ENCODE data around the gene PARVB. TPM values are rescaled to one million over a fixed set of nuclear protein-coding genes. Genes with fewer than 3 reads are reported as not detected.
A peak's percentile ranks its signal among the peaks of the same experiment; 100 is the strongest.

Gene PARVB
- total and polyA plus RNA-seq, 10 of the 15 experiments (the other 5 are each of a cell fraction or from before 2014, with no cell fraction given), result 5.2 to 264 (median 76.0) TPM

DNA sequence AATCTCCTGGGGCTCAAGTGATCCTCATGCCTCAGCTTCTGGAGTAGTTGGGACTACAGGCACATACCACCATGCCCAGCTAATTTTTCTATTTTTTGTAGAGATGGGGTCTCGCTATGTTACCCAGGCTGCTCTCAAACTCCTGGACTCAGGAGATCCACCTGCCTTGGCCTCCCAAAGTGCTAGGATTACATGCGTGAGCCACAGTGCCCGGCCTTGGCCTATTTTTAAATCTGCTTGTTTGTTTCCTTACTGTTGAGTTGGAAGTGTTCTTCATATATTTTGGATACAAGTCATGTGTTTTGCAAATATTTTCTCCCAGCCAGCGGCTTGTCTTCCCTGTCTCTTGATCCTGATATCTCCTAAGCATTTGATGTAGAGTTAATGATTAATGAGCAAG is 5.0 kb downstream of the PARVB start:
- Histone ChIP-seq H3K9me3 (replicated peaks; ENCODE audit: control insufficient read depth, insufficient read depth, low read length) (no peaks in the 10 kb centered on the region; the same call in 2 of the 3 replicates), H3K27me3 (replicated peaks in 1 of 2; ENCODE audit: control insufficient read depth in 2 of 2, insufficient read depth in 2 of 2, low read length in 1 of 2) (no peaks in the 10 kb centered on the region), H3K4me3 (0 out of 2 replicates have a peak overlapping the region, but pooled peaks have one; percentile 25), H3K27ac (ENCODE audit: control insufficient read depth, insufficient read depth) (peak overlapping the region; percentile 65), H2AFZ (ENCODE audit: control insufficient read depth, low read depth, low read length) (no peak overlapping the region), H3K36me3 (ENCODE audit: control insufficient read depth in 2 of 2, insufficient read depth in 2 of 2, low read length in 1 of 2) (peaks cover 4 to 30% of the 10 kb centered on the region in 2 experiments), H3K9ac (ENCODE audit: control insufficient read depth, insufficient read depth, low read length) (peak overlapping the region; percentile 8; the same call in 1 of the 2 replicates), H4K20me1 (ENCODE audit: control insufficient read depth, insufficient read depth) (0 out of 2 replicates have a peak, but pooled peaks cover 2% of the 10 kb centered on the region), H3K79me2 (ENCODE audit: control insufficient read depth, insufficient read depth, low read length) (peaks cover 92% of the 10 kb centered on the region), H3K4me2 (ENCODE audit: control insufficient read depth, insufficient read depth) (peak overlapping the region; percentile 76), H3K4me1 (ENCODE audit: control insufficient read depth, insufficient read depth, low read length) (peaks cover 23% of the 10 kb centered on the region)
- no peak for ATAC-seq
- ChIA-PET CTCF (interaction anchor here (1.5 to 9.4 kb wide), 5 partner anchors 8 to 52 kb away, joined by 3 to 74 read pairs (median 7); no protein-coding TSS in a partner anchor), RAD21 (ENCODE audit: unreplicated experiment) (interaction anchor here (1.2 to 1.5 kb wide), 3 partner anchors 18 to 57 kb away, joined by 3 to 6 read pairs (median 4); no protein-coding TSS in a partner anchor), POLR2A (interaction anchor here (4.5 kb wide), 1 partner anchor 18 kb away, joined by 33 read pairs; no protein-coding TSS in a partner anchor), SMC1A (ENCODE audit: uncharacterized antibody, unreplicated experiment) (interaction anchor here (0.9 to 3.0 kb wide), 4 partner anchors 10 to 57 kb away, joined by 3 to 16 read pairs (median 6); no protein-coding TSS in a partner anchor)
- WGBS (ENCODE audit: insufficient coverage, insufficient replicate concordance, low lambda C conversion rate, missing lambda C conversion rate), result 94% methylated on average over 4 of the region's 4 CpGs
- intact Hi-C loops (cut with micrococcal nuclease; ENCODE audit: unreplicated experiment), result loop anchor here (5.0 kb wide), 1 partner anchor 53 kb away; no protein-coding TSS in a partner anchor
- BruUV-seq (replicated peaks), result no TSS peak
- no peak for FAIRE-seq
- no peak for DNase-seq (ENCODE audit: low read depth, low spot score)
- in situ Hi-C loops (cut with MboI), result loop anchor here (25.0 kb wide), 1 partner anchor 1367 kb away; no protein-coding TSS in a partner anchor
- TF ChIP-seq MYC (IDR thresholded peaks at IDR 0.05; ENCODE audit: insufficient read depth, insufficient read length, insufficient replicate concordance, low read length, severe bottlenecking) (no peak), YY1 (IDR thresholded peaks at IDR 0.05; ENCODE audit: low read depth, low read length) (no peak), NFYB (IDR thresholded peaks at IDR 0.05; ENCODE audit: insufficient read depth, low read depth, low read length) (no peak), ZNF622 (IDR thresholded peaks at IDR 0.05) (no peak)
- TF ChIP-seq, protein P1, sequence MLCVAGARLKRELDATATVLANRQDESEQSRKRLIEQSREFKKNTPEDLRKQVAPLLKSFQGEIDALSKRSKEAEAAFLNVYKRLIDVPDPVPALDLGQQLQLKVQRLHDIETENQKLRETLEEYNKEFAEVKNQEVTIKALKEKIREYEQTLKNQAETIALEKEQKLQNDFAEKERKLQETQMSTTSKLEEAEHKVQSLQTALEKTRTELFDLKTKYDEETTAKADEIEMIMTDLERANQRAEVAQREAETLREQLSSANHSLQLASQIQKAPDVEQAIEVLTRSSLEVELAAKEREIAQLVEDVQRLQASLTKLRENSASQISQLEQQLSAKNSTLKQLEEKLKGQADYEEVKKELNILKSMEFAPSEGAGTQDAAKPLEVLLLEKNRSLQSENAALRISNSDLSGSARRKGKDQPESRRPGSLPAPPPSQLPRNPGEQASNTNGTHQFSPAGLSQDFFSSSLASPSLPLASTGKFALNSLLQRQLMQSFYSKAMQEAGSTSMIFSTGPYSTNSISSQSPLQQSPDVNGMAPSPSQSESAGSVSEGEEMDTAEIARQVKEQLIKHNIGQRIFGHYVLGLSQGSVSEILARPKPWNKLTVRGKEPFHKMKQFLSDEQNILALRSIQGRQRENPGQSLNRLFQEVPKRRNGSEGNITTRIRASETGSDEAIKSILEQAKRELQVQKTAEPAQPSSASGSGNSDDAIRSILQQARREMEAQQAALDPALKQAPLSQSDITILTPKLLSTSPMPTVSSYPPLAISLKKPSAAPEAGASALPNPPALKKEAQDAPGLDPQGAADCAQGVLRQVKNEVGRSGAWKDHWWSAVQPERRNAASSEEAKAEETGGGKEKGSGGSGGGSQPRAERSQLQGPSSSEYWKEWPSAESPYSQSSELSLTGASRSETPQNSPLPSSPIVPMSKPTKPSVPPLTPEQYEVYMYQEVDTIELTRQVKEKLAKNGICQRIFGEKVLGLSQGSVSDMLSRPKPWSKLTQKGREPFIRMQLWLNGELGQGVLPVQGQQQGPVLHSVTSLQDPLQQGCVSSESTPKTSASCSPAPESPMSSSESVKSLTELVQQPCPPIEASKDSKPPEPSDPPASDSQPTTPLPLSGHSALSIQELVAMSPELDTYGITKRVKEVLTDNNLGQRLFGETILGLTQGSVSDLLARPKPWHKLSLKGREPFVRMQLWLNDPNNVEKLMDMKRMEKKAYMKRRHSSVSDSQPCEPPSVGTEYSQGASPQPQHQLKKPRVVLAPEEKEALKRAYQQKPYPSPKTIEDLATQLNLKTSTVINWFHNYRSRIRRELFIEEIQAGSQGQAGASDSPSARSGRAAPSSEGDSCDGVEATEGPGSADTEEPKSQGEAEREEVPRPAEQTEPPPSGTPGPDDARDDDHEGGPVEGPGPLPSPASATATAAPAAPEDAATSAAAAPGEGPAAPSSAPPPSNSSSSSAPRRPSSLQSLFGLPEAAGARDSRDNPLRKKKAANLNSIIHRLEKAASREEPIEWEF (IDR thresholded peaks at IDR 0.05; ENCODE audit: insufficient replicate concordance, low read depth, low read length), result no peak
- TF ChIP-seq, protein P2, sequence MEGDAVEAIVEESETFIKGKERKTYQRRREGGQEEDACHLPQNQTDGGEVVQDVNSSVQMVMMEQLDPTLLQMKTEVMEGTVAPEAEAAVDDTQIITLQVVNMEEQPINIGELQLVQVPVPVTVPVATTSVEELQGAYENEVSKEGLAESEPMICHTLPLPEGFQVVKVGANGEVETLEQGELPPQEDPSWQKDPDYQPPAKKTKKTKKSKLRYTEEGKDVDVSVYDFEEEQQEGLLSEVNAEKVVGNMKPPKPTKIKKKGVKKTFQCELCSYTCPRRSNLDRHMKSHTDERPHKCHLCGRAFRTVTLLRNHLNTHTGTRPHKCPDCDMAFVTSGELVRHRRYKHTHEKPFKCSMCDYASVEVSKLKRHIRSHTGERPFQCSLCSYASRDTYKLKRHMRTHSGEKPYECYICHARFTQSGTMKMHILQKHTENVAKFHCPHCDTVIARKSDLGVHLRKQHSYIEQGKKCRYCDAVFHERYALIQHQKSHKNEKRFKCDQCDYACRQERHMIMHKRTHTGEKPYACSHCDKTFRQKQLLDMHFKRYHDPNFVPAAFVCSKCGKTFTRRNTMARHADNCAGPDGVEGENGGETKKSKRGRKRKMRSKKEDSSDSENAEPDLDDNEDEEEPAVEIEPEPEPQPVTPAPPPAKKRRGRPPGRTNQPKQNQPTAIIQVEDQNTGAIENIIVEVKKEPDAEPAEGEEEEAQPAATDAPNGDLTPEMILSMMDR (IDR thresholded peaks at IDR 0.05 in 2 of 3, conservative IDR thresholded peaks at IDR 0.05 in 1 of 3; ENCODE audit: control insufficient read depth in 2 of 3, extremely low read depth in 1 of 3, insufficient read depth in 1 of 3, low read depth in 3 of 3, low read length in 3 of 3), result no peak
- TF ChIP-seq, protein P3, sequence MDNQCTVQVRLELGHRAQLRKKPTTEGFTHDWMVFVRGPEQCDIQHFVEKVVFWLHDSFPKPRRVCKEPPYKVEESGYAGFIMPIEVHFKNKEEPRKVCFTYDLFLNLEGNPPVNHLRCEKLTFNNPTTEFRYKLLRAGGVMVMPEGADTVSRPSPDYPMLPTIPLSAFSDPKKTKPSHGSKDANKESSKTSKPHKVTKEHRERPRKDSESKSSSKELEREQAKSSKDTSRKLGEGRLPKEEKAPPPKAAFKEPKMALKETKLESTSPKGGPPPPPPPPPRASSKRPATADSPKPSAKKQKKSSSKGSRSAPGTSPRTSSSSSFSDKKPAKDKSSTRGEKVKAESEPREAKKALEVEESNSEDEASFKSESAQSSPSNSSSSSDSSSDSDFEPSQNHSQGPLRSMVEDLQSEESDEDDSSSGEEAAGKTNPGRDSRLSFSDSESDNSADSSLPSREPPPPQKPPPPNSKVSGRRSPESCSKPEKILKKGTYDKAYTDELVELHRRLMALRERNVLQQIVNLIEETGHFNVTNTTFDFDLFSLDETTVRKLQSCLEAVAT (IDR thresholded peaks at IDR 0.05), result no peak
- TF ChIP-seq, protein P4, sequence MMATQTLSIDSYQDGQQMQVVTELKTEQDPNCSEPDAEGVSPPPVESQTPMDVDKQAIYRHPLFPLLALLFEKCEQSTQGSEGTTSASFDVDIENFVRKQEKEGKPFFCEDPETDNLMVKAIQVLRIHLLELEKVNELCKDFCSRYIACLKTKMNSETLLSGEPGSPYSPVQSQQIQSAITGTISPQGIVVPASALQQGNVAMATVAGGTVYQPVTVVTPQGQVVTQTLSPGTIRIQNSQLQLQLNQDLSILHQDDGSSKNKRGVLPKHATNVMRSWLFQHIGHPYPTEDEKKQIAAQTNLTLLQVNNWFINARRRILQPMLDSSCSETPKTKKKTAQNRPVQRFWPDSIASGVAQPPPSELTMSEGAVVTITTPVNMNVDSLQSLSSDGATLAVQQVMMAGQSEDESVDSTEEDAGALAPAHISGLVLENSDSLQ (IDR thresholded peaks at IDR 0.05), result no peak

Measured in GM12878 (cell line).